CD4-positive, alpha-beta T cell treated with Interleukin-10 for 1 hour (primary cell): ENCODE data around the gene UGT1A9.

Experiments
- DNase-seq: peaks from one replicate; pipeline ENCODE4 v3.0.0-alpha.2; 2020

UGT1A9 gene

GRCh38 chr2:233819884-233820773 lies 148.4 kb downstream of the UGT1A9 start:
- no peak for DNase-seq

GRCh38 chr2:233820774-233821105 lies 149.0 kb downstream of the UGT1A9 start:
- DNase-seq: no peak

GRCh38 chr2:233821196-233821595 lies 149.5 kb downstream of the UGT1A9 start:
- no peak for DNase-seq

- no peak for DNase-seq
These were observed 150.0 kb downstream of the UGT1A9 start for GRCh38 chr2:233821709-233822100.

- DNase-seq: no peak
These were observed 150.5 kb downstream of the UGT1A9 start for GRCh38 chr2:233822101-233822771.
